Stimulated activated naive CD8-positive, alpha-beta T cell treated with anti-CD3 and anti-CD28 coated beads, Interleukin-15, Interleukin-2, amounts not matched to agents 100 U/mL and 50 U/mL, for 24 hours (primary cell): Measurements from ENCODE around the gene RAB25.

Experiments used
- ATAC-seq: fragments of 150-1000 bp; cut with Tn5 transposase; one replicate; pipeline ENCODE4 v1.10.0; 2021
- DNase-seq: peaks from one replicate; pipeline ENCODE4 v3.0.0; 2021

The RAB25 gene

GRCh38 chr1:156118177-156118868 is 57.4 kb downstream of the RAB25 start:
- ATAC-seq: no peak
- DNase-seq: no peak

GRCh38 chr1:156119503-156120209 is 58.7 kb downstream of the RAB25 start:
- ATAC-seq (no peak), DNase-seq (no peak)
